ENCODE results near the gene PCSK6.

DNA sequence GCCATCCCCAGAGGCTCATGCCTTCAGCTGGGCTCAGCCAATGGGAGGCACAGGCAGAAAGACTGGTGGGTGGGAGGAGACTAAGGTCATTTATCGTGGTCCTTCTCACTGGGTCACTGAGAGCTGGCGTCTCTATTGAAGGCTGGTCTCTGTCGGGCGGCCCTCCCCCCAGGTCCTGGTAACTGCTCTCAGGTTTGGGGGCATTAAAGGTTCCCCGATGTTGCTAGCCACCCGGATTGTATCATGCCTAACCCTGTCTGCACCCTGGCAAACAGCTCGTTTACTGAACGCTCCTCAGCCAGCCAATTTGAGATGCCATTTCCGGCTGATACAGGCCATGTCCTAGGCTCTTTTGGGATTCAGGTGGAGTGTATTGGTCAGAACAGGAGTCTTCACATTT, 222.7 kb downstream of the PCSK6 start:
- TF ChIP-seq, protein P1, sequence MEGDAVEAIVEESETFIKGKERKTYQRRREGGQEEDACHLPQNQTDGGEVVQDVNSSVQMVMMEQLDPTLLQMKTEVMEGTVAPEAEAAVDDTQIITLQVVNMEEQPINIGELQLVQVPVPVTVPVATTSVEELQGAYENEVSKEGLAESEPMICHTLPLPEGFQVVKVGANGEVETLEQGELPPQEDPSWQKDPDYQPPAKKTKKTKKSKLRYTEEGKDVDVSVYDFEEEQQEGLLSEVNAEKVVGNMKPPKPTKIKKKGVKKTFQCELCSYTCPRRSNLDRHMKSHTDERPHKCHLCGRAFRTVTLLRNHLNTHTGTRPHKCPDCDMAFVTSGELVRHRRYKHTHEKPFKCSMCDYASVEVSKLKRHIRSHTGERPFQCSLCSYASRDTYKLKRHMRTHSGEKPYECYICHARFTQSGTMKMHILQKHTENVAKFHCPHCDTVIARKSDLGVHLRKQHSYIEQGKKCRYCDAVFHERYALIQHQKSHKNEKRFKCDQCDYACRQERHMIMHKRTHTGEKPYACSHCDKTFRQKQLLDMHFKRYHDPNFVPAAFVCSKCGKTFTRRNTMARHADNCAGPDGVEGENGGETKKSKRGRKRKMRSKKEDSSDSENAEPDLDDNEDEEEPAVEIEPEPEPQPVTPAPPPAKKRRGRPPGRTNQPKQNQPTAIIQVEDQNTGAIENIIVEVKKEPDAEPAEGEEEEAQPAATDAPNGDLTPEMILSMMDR (IDR thresholded peaks at IDR 0.05): no peak
- no peak for TF ChIP-seq POLR2A (IDR thresholded peaks at IDR 0.05)

Data from Peyer's patch (tissue), 4 donors.